Activated CD4-positive, alpha-beta memory T cell treated with anti-CD3 and anti-CD28 coated beads, Interleukin-2, amount 10 ng/mL, durations not matched to agents 7 days and 5 days (primary cell): ENCODE data around the gene TNFRSF9. TPM values are rescaled to one million over a fixed set of nuclear protein-coding genes. Genes with fewer than 3 reads are reported as not detected.

Experiments
- CTCF ChIA-PET: fragments of 350-600 bp; sonication (Branson Sonifier 250); formaldehyde crosslinking; loops from one replicate; lab custom pipeline; 2021; ENCODE audit warnings: antibody characterized with exemption, inconsistent platforms; lab: Charles Lee
- POLR2A ChIA-PET: fragments of 350-600 bp; sonication (Branson Sonifier 250); formaldehyde crosslinking; loops from one replicate; lab custom pipeline; 2021; ENCODE audit warnings: antibody characterized with exemption; lab: Charles Lee
- DNase-seq: peaks from one replicate; pipeline ENCODE4 v3.0.0-alpha.2; 2020
- H3K27ac Mint-ChIP-seq: one replicate; pipeline ENCODE4 v1.8.0; 2021; ENCODE audit warnings: mild to moderate bottlenecking, mixed read lengths
- H3K27me3 Mint-ChIP-seq: one replicate; pipeline ENCODE4 v1.8.0; 2021; ENCODE audit warnings: mixed read lengths
- H3K36me3 Mint-ChIP-seq: one replicate; pipeline ENCODE4 v1.8.0; 2021; ENCODE audit warnings: low read depth, mixed read lengths
- H3K4me1 Mint-ChIP-seq: one replicate; pipeline ENCODE4 v1.8.0; 2021; ENCODE audit warnings: mixed read lengths
- H3K4me3 Mint-ChIP-seq: one replicate; pipeline ENCODE4 v1.8.0; 2021; ENCODE audit warnings: mild to moderate bottlenecking, mixed read lengths
- H3K9me3 Mint-ChIP-seq: one replicate; pipeline ENCODE4 v1.8.0; 2021; ENCODE audit warnings: mixed read lengths
- total RNA-seq, 2 experiments: library from RNA; stranded (reverse); gene quantifications; one replicate each; pipeline ENCODE4 v1.2.3, GENCODE V29; 2021

TNFRSF9 gene
- total RNA-seq, 2 experiments from 2014 or later: 8.0 TPM

DNA sequence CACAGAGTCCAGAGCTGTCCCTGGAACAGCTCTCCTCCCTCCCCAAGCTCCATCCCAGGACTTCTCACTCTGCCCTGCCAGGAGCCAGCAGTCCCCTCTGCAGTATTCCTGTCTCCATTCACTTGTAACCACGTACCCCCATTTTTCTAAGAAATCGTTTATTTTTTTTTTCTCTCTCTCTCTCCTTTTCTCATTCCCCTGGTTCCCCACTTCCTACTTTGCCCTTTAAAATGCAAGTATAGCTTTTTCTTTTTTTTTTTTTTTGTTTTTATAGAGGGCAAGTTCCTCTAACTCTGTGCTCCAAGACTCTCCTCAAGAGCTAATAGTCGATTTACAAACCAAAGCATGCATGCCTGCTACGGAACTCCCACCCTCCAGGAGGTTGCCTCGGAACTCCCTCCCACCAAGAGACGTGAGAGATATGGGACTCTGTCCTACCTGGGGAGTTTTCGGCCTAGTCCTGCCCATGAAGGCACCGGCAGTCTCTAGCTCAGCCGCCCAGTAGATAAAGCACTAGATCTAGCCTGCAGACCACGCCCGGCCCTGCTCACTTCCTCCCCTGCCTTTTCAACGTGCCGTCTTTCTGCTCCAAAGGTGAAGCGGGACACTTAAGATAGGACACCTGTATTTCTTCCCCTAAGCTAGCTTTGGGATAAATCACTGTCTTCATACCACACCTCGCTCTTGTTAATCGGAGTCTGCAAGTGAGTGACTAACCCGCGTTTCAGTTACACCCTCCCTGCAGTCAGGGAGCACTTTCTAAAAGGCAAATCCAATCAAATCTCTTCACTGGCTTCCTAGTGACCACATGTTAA, 27.7 kb downstream of the TNFRSF9 start:
- Mint-ChIP-seq H3K4me3 (peak overlapping the region; percentile 38), H3K27me3 (no peaks in the 10 kb centered on the region), H3K27ac (no peak overlapping the region), H3K36me3 (no peaks in the 10 kb centered on the region), H3K9me3 (no peaks in the 10 kb centered on the region), H3K4me1 (peaks cover 17% of the 10 kb centered on the region)
- ChIA-PET CTCF (interaction anchor here (2.0 kb wide), 1 partner anchor 9 kb away, joined by 7 read pairs; no protein-coding TSS in a partner anchor), POLR2A (interaction anchor here (0.9 to 1.7 kb wide), 2 partner anchors 11 to 36 kb away, joined by 3 to 7 read pairs; no protein-coding TSS in a partner anchor)
- DNase-seq: no peak

GRCh38 chr1:7912145-7912544, 28.5 kb downstream of the TNFRSF9 start:
- POLR2A ChIA-PET: interaction anchor here (1.7 kb wide), 1 partner anchor 37 kb away, joined by 7 read pairs; no protein-coding TSS in a partner anchor
- Mint-ChIP-seq H3K4me1 (peaks cover 15% of the 10 kb centered on the region), H3K9me3 (no peaks in the 10 kb centered on the region), H3K36me3 (no peaks in the 10 kb centered on the region), H3K27me3 (no peaks in the 10 kb centered on the region), H3K27ac (no peak overlapping the region), H3K4me3 (no peak overlapping the region)
- CTCF ChIA-PET: interaction anchor here (2.0 kb wide), 1 partner anchor 8 kb away, joined by 7 read pairs; no protein-coding TSS in a partner anchor
- DNase-seq: no peak

DNA sequence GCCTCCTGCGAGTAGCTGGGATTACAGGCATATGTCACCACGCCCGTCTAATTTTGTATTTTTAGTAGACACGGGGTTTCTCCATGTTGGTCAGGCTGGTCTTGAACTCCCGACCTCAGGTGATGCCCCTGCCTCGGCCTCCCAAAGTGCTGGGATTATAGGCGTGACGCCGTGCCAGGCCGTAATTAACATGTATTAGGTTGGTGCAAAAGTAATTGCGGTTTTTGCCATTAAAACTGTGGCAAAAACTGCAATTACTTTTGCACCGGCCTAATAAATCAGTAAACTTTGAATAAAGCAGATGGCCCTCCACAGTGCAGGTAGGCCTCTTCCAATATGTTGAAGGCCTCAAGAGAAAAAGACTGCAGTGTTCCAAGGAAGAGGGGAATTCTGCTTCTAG, 35.4 kb downstream of the TNFRSF9 start:
- CTCF ChIA-PET: interaction anchor here (1.4 to 1.6 kb wide), 2 partner anchors 97 to 236 kb away, joined by 4 to 5 read pairs; no protein-coding TSS in a partner anchor
- H3K9me3 Mint-ChIP-seq: no peaks in the 10 kb centered on the region
- H3K27me3 Mint-ChIP-seq: peaks cover 2% of the 10 kb centered on the region
- no peak overlapping the region for H3K27ac Mint-ChIP-seq
- H3K36me3 Mint-ChIP-seq: no peaks in the 10 kb centered on the region
- DNase-seq: no peak
- H3K4me3 Mint-ChIP-seq: no peak overlapping the region
- H3K4me1 Mint-ChIP-seq: peaks cover 2% of the 10 kb centered on the region
- POLR2A ChIA-PET: interaction anchor here (2.0 kb wide), 1 partner anchor 11 kb away, joined by 4 read pairs; no protein-coding TSS in a partner anchor

DNA sequence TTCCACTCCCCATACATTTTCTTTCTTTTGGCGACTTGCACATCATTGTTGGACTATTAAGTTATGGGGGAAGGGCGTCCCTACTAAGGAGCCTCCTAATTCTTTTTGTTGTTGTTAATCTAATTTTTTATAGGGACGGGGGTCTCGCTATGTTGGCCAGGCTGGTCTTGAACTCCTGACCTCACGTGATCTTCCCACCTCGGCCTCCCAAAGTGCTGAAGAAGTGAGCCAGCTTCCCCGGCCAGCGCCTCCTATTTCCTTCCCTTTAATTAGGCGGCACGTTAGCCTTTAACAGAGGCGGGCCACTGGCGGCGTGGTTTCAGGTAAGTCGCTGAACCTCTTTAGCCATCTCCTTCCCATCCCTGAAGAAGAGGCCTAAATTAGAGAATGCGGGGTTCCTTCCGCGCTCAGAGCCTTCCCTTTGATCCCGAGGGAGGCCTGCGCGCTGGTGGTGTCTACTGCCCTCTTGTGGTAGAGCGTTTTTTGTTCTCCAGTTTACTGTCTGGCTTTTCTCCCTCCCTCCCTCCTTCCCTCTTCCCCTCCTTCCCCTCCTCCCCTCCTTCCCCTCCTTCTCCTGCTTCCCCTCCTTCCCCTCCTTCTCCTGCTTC, 38.1 kb downstream of the TNFRSF9 start:
- ChIA-PET CTCF (interaction anchor here (0.8 to 2.2 kb wide), 3 partner anchors 18 to 95 kb away, joined by 3 to 7 read pairs (median 7); no protein-coding TSS in a partner anchor), POLR2A (no interaction called here)
- no peaks in the 10 kb centered on the region for H3K36me3 Mint-ChIP-seq
- peak overlapping the region; percentile 39 for H3K4me3 Mint-ChIP-seq
- H3K4me1 Mint-ChIP-seq: peaks cover 14% of the 10 kb centered on the region
- DNase-seq: peak; percentile 58
- no peaks in the 10 kb centered on the region for H3K9me3 Mint-ChIP-seq
- no peak overlapping the region for H3K27ac Mint-ChIP-seq
- peaks cover 2% of the 10 kb centered on the region for H3K27me3 Mint-ChIP-seq

DNA sequence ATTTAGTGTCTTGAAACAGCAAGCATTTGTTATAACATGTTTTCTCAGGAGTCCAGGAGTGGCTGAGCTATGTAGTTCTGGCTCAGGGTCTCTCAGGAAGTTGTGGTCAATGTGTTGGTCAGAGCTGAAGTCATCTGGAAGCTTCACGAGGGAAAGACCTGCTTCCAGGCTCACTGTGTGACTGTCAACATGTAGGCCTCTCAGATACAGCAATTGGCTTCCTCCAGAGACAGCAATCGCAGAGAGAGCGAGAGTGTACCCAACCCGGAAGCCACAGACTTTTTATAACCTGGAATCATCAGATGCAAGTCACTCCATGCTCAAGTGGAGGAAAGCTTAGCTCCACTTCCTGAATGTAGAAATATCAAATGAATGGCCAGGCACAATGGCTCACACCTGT, 40.9 kb downstream of the TNFRSF9 start:
- DNase-seq: no peak
- peak overlapping the region; percentile 16 for H3K27ac Mint-ChIP-seq
- POLR2A ChIA-PET: interaction anchor here (1.2 kb wide), 1 partner anchor 48 kb away, joined by 3 read pairs; no protein-coding TSS in a partner anchor
- no peaks in the 10 kb centered on the region for H3K36me3 Mint-ChIP-seq
- peaks cover 14% of the 10 kb centered on the region for H3K4me1 Mint-ChIP-seq
- H3K4me3 Mint-ChIP-seq: no peak overlapping the region
- CTCF ChIA-PET: interaction anchor here (0.7 to 2.7 kb wide), 6 partner anchors 9 to 232 kb away, joined by 3 to 17 read pairs (median 3); no protein-coding TSS in a partner anchor
- H3K27me3 Mint-ChIP-seq: peaks cover 2% of the 10 kb centered on the region
- H3K9me3 Mint-ChIP-seq: no peaks in the 10 kb centered on the region

- Mint-ChIP-seq H3K4me1 (peaks cover 14% of the 10 kb centered on the region), H3K36me3 (no peaks in the 10 kb centered on the region), H3K27ac (no peak overlapping the region), H3K27me3 (peaks cover 2% of the 10 kb centered on the region), H3K4me3 (no peak overlapping the region), H3K9me3 (no peaks in the 10 kb centered on the region)
- ChIA-PET POLR2A (no interaction called here), CTCF (interaction anchor here (0.6 to 1.0 kb wide), 3 partner anchors 13 to 199 kb away, joined by 3 to 4 read pairs (median 4); no protein-coding TSS in a partner anchor)
- no peak for DNase-seq
Observed at GRCh38 chr1:7898962-7899361, 41.7 kb downstream of the TNFRSF9 start.

DNA sequence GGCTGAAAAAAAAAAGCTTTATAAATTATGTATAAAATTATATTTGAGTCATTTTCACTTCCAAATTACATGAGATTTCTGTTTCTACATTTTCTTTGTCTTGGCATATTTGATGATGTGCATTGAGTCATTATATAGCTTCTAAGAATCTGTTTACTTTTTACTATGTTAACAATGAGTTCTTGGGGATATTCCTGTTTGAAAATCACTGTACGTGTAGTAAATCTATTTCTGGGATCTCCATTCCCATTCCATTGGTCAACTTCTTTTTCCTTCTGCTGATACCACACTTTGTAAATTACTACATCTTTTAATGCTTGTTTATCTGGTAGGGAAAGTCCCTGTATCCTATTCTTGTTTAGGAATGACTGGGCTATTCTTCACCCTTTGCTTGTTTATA, 43.6 kb downstream of the TNFRSF9 start:
- Mint-ChIP-seq H3K4me3 (no peak overlapping the region), H3K9me3 (no peaks in the 10 kb centered on the region), H3K36me3 (no peaks in the 10 kb centered on the region), H3K4me1 (peaks cover 12% of the 10 kb centered on the region), H3K27me3 (peaks cover 2% of the 10 kb centered on the region), H3K27ac (no peak overlapping the region)
- ChIA-PET POLR2A (no interaction called here), CTCF (interaction anchor here (1.2 kb wide), 1 partner anchor 12 kb away, joined by 3 read pairs; no protein-coding TSS in a partner anchor)
- no peak for DNase-seq

DNA sequence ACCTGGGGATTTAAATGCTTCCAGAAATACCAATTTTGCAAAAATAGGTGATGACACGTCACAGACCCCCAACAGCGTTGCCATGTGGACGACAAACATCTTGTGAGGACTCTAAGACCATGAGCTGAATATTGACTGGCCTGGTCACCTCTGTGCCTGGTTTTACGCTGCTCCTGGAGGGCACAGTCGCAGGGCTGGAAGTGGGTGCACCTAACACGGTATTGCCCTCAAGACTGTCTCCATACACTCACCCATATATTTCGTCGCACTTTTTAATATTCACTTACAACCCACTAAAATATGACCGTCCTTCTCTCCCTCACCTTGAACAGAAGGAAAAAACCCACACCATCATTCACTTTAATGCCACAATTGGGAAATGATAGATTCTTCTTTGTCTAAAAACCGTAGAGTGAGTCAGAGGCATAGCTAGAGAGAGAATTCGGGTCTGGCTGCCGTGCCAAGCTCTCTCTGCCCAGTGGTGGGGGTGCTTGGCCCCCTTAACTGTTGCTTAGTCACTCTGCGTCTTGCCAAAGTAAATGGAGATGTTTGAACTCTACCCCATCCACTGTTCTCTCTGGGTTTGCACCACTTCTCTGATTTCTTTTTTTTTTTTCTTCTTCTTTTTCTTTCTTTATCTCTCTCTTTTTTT, 47.0 kb downstream of the TNFRSF9 start:
- DNase-seq: no peak
- Mint-ChIP-seq H3K27me3 (peaks cover 9% of the 10 kb centered on the region), H3K4me1 (no peaks in the 10 kb centered on the region), H3K9me3 (peaks cover 2% of the 10 kb centered on the region), H3K4me3 (no peak overlapping the region), H3K36me3 (no peaks in the 10 kb centered on the region), H3K27ac (no peak overlapping the region)
- ChIA-PET CTCF (no interaction called here), POLR2A (no interaction called here)

DNA sequence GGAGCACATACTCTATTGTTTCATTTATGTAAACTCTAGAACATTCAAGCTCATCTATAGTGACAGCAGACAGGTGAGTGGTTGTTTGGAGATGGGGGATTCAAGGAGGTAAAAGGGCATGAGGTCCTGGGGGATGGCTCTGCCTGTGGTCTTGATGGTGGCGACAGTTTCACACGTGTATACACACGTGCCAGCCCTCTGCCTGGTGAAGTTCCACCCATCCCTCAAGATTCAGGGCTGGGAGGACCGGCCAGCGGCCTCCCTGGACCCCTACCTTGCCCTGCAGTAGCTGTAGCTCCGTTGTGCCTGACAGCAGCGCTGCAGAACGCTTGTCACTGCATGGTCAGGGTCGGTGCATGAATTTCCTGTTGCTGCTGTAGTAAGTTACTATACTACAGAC, 48.8 kb downstream of the TNFRSF9 start:
- ChIA-PET POLR2A (no interaction called here), CTCF (interaction anchor here (0.8 kb wide), 1 partner anchor 12 kb away, joined by 3 read pairs; no protein-coding TSS in a partner anchor)
- DNase-seq: no peak
- H3K9me3 Mint-ChIP-seq: peaks cover 2% of the 10 kb centered on the region
- peaks cover 19% of the 10 kb centered on the region for H3K27me3 Mint-ChIP-seq
- no peak overlapping the region for H3K27ac Mint-ChIP-seq
- H3K36me3 Mint-ChIP-seq: no peaks in the 10 kb centered on the region
- no peak overlapping the region for H3K4me3 Mint-ChIP-seq
- H3K4me1 Mint-ChIP-seq: no peaks in the 10 kb centered on the region

GRCh38 chr1:7890853-7891252, 49.8 kb downstream of the TNFRSF9 start:
- ChIA-PET CTCF (no interaction called here), POLR2A (no interaction called here)
- Mint-ChIP-seq H3K4me3 (no peak overlapping the region), H3K36me3 (no peaks in the 10 kb centered on the region), H3K9me3 (peaks cover 2% of the 10 kb centered on the region), H3K27ac (no peak overlapping the region), H3K27me3 (peaks cover 23% of the 10 kb centered on the region), H3K4me1 (no peaks in the 10 kb centered on the region)
- DNase-seq: no peak

- H3K9me3 Mint-ChIP-seq: peaks cover 2% of the 10 kb centered on the region
- no peak overlapping the region for H3K27ac Mint-ChIP-seq
- H3K27me3 Mint-ChIP-seq: peaks cover 33% of the 10 kb centered on the region
- ChIA-PET POLR2A (no interaction called here), CTCF (no interaction called here)
- no peaks in the 10 kb centered on the region for H3K4me1 Mint-ChIP-seq
- H3K4me3 Mint-ChIP-seq: no peak overlapping the region
- no peaks in the 10 kb centered on the region for H3K36me3 Mint-ChIP-seq
- no peak for DNase-seq
Observed at GRCh38 chr1:7888248-7889081, 52.2 kb downstream of the TNFRSF9 start.

GRCh38 chr1:7886405-7886745, 54.3 kb downstream of the TNFRSF9 start:
- Mint-ChIP-seq H3K27ac (no peak overlapping the region), H3K4me3 (no peak overlapping the region), H3K36me3 (no peaks in the 10 kb centered on the region), H3K9me3 (peaks cover 2% of the 10 kb centered on the region), H3K4me1 (no peaks in the 10 kb centered on the region), H3K27me3 (peaks cover 33% of the 10 kb centered on the region)
- no peak for DNase-seq
- CTCF ChIA-PET: interaction anchor here (0.9 kb wide), 1 partner anchor 13 kb away, joined by 3 read pairs; no protein-coding TSS in a partner anchor
- POLR2A ChIA-PET: no interaction called here
